Caco-2 (cell line): ENCODE data around the gene UTP11. TPM values are rescaled to one million over a fixed set of nuclear protein-coding genes. Genes with fewer than 3 reads are reported as not detected.

Experiments
- BruUV-seq: library from RNA; stranded (reverse); fragments of 400-500 nt; replicated peaks from 2 replicates; lab custom pipeline; 2021; lab: Mats Ljungman, UMichigan
- CTCF ChIA-PET: fragments of 300-600 bp; sonication (Branson Sonifier 250); formaldehyde crosslinking; loops from one replicate; lab custom pipeline; 2022; ENCODE audit warnings: antibody characterized with exemption; lab: Charles Lee
- POLR2A ChIA-PET: fragments of 300-600 bp; sonication (Branson Sonifier 250); formaldehyde crosslinking; loops from one replicate; lab custom pipeline; 2022; ENCODE audit warnings: antibody characterized with exemption; lab: Charles Lee
- DNase-seq, 2 experiments: peaks; one replicate each; pipeline versions ENCODE4 v3.0.0 to v3.0.0-alpha.2; 2020 to 2022
- H3K27me3 ChIP-seq: replicated peaks from 2 replicates; pipeline ENCODE4 v1.6.0; 2011; ENCODE audit warnings: low read length; ENCODE audit not compliant: control insufficient read depth, insufficient read depth
- H3K36me3 ChIP-seq: 2 replicates; pipeline ENCODE4 v1.5.1; 2011; ENCODE audit warnings: low read length; ENCODE audit not compliant: control insufficient read depth, insufficient read depth
- H3K4me1 ChIP-seq: fragments of 250-450 bp; sonication (Bioruptor Pico); 2 replicates; pipeline ENCODE4 v1.5.1; 2020; ENCODE audit warnings: mild to moderate bottlenecking
- H3K4me3 ChIP-seq: 2 replicates; pipeline ENCODE4 v1.5.1; 2011; ENCODE audit warnings: low read depth, mild to moderate bottlenecking, control low read depth, low read length
- H3K9me3 ChIP-seq: fragments of 250-450 bp; sonication (Bioruptor Pico); 2 replicates; pipeline ENCODE4 v1.5.1; 2020; ENCODE audit warnings: mild to moderate bottlenecking, moderate library complexity
- H3K27ac Mint-ChIP-seq: one replicate; pipeline ENCODE4 v1.8.0; 2022; ENCODE audit warnings: mixed read lengths; ENCODE audit not compliant: unreplicated experiment
- H3K27me3 Mint-ChIP-seq: one replicate; pipeline ENCODE4 v1.8.0; 2022; ENCODE audit warnings: mixed read lengths; ENCODE audit not compliant: insufficient read depth, unreplicated experiment
- H3K36me3 Mint-ChIP-seq: one replicate; pipeline ENCODE4 v1.8.0; 2022; ENCODE audit warnings: mild to moderate bottlenecking, mixed read lengths; ENCODE audit not compliant: insufficient read depth, unreplicated experiment
- H3K4me1 Mint-ChIP-seq: one replicate; pipeline ENCODE4 v1.8.0; 2022; ENCODE audit warnings: low read depth, mixed read lengths; ENCODE audit not compliant: unreplicated experiment
- H3K4me3 Mint-ChIP-seq: one replicate; pipeline ENCODE4 v1.8.0; 2022; ENCODE audit warnings: mild to moderate bottlenecking, moderate library complexity, mixed read lengths; ENCODE audit not compliant: unreplicated experiment
- H3K9me3 Mint-ChIP-seq: one replicate; pipeline ENCODE4 v1.8.0; 2022; ENCODE audit warnings: mixed read lengths; ENCODE audit not compliant: unreplicated experiment
- CTCF ChIP-seq, 2 experiments: fragments of 200-600 bp in 1 of 2; IDR thresholded peaks; 1 replicate in 1 of 2; 2 replicates in 1 of 2; pipeline versions ENCODE4 v1.5.1 to v1.8.0; 2011 to 2022; ENCODE audit warnings: antibody characterized with exemption in 1 of 2, control low read depth in 1 of 2, inconsistent platforms in 1 of 2, low read depth in 1 of 2, low read length in 1 of 2, mild to moderate bottlenecking in 1 of 2, moderate library complexity in 1 of 2; ENCODE audit not compliant: insufficient read depth in 1 of 2, severe bottlenecking in 1 of 2, unreplicated experiment in 1 of 2
- intact Hi-C: fragments of 100-400 bp; cut with micrococcal nuclease; formaldehyde crosslinking; loops from one replicate; pipeline ENCODE4 v1.10.0; 2022; ENCODE audit not compliant: unreplicated experiment
- total RNA-seq: library from RNA; stranded (reverse); gene quantifications from 2 replicates; pipeline ENCODE4 v1.2.3, GENCODE V29; 2022

UTP11 gene
- total RNA-seq, 1 experiment from 2014 or later = 29.1 TPM

- BruUV-seq = TSS peak; percentile 73
- no peak for TF ChIP-seq CTCF (IDR thresholded peaks at IDR 0.05; ENCODE audit: insufficient read depth in 1 of 2, low read depth in 1 of 2, low read length in 1 of 2, severe bottlenecking in 1 of 2, unreplicated experiment in 1 of 2)
- intact Hi-C loops = no loop called here
- H3K4me3 Mint-ChIP-seq = peak overlapping the region; percentile 86
- no peaks in the 10 kb centered on the region for H3K36me3 ChIP-seq
- H3K27me3 Mint-ChIP-seq = no peaks in the 10 kb centered on the region
- no peaks in the 10 kb centered on the region for H3K27me3 ChIP-seq
- ChIA-PET POLR2A (no interaction called here), CTCF (no interaction called here)
- no peak for DNase-seq
- peaks cover 13% of the 10 kb centered on the region for H3K4me1 Mint-ChIP-seq
- peak overlapping the region; percentile 63 for H3K27ac Mint-ChIP-seq
- no peaks in the 10 kb centered on the region for H3K9me3 ChIP-seq
- no peaks in the 10 kb centered on the region for H3K9me3 Mint-ChIP-seq
- H3K4me1 ChIP-seq = peaks cover 26% of the 10 kb centered on the region
- H3K36me3 Mint-ChIP-seq = no peaks in the 10 kb centered on the region
- peak overlapping the region; percentile 68 for H3K4me3 ChIP-seq
These were observed 8.0 kb upstream of the UTP11 start for GRCh38 chr1:38004284-38005108.

GRCh38 chr1:38005195-38006007 is 7.1 kb upstream of the UTP11 start, which contains the start of gene FHL3:
TSS of gene FHL3 (minus strand) at chr1:38005514. CDS start at chr1:37999412, 6,102 bp downstream.
- no peak for TF ChIP-seq CTCF (IDR thresholded peaks at IDR 0.05; ENCODE audit: insufficient read depth in 1 of 2, low read depth in 1 of 2, low read length in 1 of 2, severe bottlenecking in 1 of 2, unreplicated experiment in 1 of 2)
- CTCF ChIA-PET = no interaction called here
- H3K27ac Mint-ChIP-seq = peak within 1 kb of the TSS; percentile 63
- H3K4me3 ChIP-seq = peak within 1 kb of the TSS; percentile 68
- H3K4me3 Mint-ChIP-seq = peak within 1 kb of the TSS; percentile 86
- no peaks in the 10 kb centered on the region for H3K36me3 Mint-ChIP-seq
- H3K27me3 ChIP-seq = no peaks in the 10 kb centered on the region
- no peaks in the 10 kb centered on the region for H3K9me3 Mint-ChIP-seq
- POLR2A ChIA-PET = no interaction called here
- peaks cover 17% of the 10 kb centered on the region for H3K4me1 ChIP-seq
- no peaks in the 10 kb centered on the region for H3K27me3 Mint-ChIP-seq
- DNase-seq = peak; percentile 73 to 77
- BruUV-seq = no TSS peak
- intact Hi-C loops = no loop called here
- H3K36me3 ChIP-seq = no peaks in the 10 kb centered on the region
- no peaks in the 10 kb centered on the region for H3K9me3 ChIP-seq
- peaks cover 9% of the 10 kb centered on the region for H3K4me1 Mint-ChIP-seq

GRCh38 chr1:38006008-38006828 is 6.3 kb upstream of the UTP11 start:
- H3K9me3 Mint-ChIP-seq = no peaks in the 10 kb centered on the region
- H3K4me3 Mint-ChIP-seq = peak overlapping the region; percentile 40
- Histone ChIP-seq H3K4me3 (peak overlapping the region; percentile 68; the same call in 1 of the 2 replicates), H3K36me3 (no peaks in the 10 kb centered on the region), H3K9me3 (no peaks in the 10 kb centered on the region), H3K27me3 (no peaks in the 10 kb centered on the region), H3K4me1 (peaks cover 9% of the 10 kb centered on the region)
- CTCF ChIA-PET = no interaction called here
- no peaks in the 10 kb centered on the region for H3K27me3 Mint-ChIP-seq
- peaks cover 9% of the 10 kb centered on the region for H3K4me1 Mint-ChIP-seq
- intact Hi-C loops = no loop called here
- no peaks in the 10 kb centered on the region for H3K36me3 Mint-ChIP-seq
- POLR2A ChIA-PET = no interaction called here
- BruUV-seq = no TSS peak
- DNase-seq = no peak
- TF ChIP-seq CTCF (IDR thresholded peaks at IDR 0.05; ENCODE audit: insufficient read depth in 1 of 2, low read depth in 1 of 2, low read length in 1 of 2, severe bottlenecking in 1 of 2, unreplicated experiment in 1 of 2) = no peak
- H3K27ac Mint-ChIP-seq = no peak overlapping the region
